22Rv1 (cell line): Measurements from ENCODE around the gene MMP24.

Experiments
- H3K27ac ChIP-seq: fragments of 450-650 bp; 2 replicates; pipeline ENCODE4 v1.5.1; 2017
- ZFX ChIP-seq: fragments of 450-650 bp; IDR thresholded peaks from 2 replicates; pipeline ENCODE4 v1.6.1; 2017; ENCODE audit warnings: antibody characterized with exemption, borderline replicate concordance
- TF ChIP-seq, protein P1 (sequence below): fragments of 450-650 bp; IDR thresholded peaks from 2 replicates; pipeline ENCODE4 v1.5.1; 2017; ENCODE audit warnings: mild to moderate bottlenecking

MMP24 gene

GRCh38 chr20:35305682-35306556, 79.4 kb downstream of the MMP24 start:
- H3K27ac ChIP-seq: no peak overlapping the region
- no peak for TF ChIP-seq ZFX
- TF ChIP-seq, protein P1, sequence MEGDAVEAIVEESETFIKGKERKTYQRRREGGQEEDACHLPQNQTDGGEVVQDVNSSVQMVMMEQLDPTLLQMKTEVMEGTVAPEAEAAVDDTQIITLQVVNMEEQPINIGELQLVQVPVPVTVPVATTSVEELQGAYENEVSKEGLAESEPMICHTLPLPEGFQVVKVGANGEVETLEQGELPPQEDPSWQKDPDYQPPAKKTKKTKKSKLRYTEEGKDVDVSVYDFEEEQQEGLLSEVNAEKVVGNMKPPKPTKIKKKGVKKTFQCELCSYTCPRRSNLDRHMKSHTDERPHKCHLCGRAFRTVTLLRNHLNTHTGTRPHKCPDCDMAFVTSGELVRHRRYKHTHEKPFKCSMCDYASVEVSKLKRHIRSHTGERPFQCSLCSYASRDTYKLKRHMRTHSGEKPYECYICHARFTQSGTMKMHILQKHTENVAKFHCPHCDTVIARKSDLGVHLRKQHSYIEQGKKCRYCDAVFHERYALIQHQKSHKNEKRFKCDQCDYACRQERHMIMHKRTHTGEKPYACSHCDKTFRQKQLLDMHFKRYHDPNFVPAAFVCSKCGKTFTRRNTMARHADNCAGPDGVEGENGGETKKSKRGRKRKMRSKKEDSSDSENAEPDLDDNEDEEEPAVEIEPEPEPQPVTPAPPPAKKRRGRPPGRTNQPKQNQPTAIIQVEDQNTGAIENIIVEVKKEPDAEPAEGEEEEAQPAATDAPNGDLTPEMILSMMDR: no peak

DNA sequence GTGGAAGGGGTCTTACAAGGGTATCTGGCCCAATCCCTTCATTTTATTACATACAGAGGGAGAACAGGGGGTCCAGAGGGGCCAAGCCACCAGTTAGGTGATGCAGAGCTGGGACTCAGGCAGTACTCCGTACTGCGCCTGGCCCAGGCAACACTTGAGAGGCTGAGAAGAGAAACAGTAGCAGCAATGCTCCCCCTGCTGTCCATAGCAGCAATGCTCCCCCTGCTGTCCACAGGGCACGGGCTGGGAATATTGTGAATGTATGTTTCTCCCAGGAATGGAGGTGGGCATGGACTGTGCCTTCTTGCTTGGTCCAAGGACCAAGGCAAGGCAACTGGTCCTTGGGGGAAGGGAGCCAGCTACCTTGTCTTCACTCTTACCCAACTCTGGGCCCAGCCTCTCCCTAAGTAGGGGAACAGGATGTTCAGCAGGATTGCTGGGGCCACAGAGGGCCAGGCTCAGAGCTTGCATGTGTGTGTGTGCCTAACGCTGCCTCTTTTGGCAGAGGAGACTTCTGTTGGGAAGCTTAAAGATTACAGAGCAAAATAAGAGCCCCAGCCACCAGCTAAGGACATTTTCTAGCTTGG, 80.5 kb downstream of the MMP24 start:
- H3K27ac ChIP-seq: no peak overlapping the region
- TF ChIP-seq, protein P1: peak; percentile 91
- no peak for TF ChIP-seq ZFX

GRCh38 chr20:35307666-35308653, 81.5 kb downstream of the MMP24 start:
- H3K27ac ChIP-seq: no peak overlapping the region
- no peak for TF ChIP-seq ZFX
- TF ChIP-seq, protein P1: no peak

DNA sequence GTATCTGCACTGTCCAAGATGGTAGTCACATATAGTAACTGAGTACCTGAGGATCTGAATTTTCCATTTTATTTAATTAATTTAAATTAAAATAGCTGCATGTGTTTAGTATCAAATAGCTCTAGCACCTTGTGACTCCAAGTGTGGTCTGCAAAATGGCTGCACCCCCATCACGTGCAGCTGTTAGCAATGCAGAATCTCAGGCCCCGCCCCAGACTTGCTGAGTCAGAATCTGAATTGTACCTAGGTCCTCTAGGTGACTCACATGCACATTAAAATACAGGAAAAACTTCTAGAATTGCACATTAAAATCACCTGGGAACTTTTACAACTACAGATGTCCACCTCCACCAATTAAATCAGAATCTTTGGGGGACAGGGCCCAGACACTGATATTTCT, 84.9 kb downstream of the MMP24 start:
- TF ChIP-seq, protein P1: no peak
- no peak for TF ChIP-seq ZFX
- H3K27ac ChIP-seq: no peak overlapping the region

- TF ChIP-seq, protein P1: no peak
- no peak for TF ChIP-seq ZFX
- H3K27ac ChIP-seq: no peak overlapping the region
Measured at GRCh38 chr20:35311822-35312221, 85.3 kb downstream of the MMP24 start.

DNA sequence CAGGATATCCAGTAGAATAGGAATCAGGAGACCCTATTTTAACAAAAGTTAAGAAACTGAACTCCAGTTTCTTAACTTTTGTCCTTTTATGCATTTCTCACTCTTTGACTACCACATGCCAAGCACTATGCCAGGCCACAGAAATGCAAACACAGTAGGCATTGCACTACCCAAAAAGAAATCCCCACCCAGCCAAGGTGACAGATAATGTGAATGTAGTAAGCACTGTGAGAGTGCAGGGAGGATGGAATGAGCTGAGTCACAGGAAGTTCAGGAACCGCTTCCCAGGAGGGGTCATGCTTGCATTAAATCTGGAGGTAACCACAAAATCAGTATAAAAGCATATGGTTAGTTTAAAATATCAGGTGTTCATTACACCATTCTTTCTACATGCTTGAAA, 85.8 kb downstream of the MMP24 start:
- TF ChIP-seq, protein P1: no peak
- TF ChIP-seq ZFX: no peak
- no peak overlapping the region for H3K27ac ChIP-seq
